ENCODE results near the gene DENND4A. TPM values are rescaled to one million over a fixed set of nuclear protein-coding genes. Genes with fewer than 3 reads are reported as not detected.

The DENND4A gene
- total and polyA plus RNA-seq, 2 donors (not counting 1 experiment from before 2014, with no cell fraction given) = 24.4 to 103 TPM

GRCh38 chr15:65787260-65787659 lies 4.8 kb downstream of the DENND4A start:
- Mint-ChIP-seq H3K9me3 (ENCODE audit: insufficient read depth) (no peaks in the 10 kb centered on the region), H3K4me1 (peaks cover 51% of the 10 kb centered on the region), H3K27ac (peak overlapping the region; percentile 79), H3K27me3 (no peaks in the 10 kb centered on the region), H3K4me3 (peak overlapping the region; percentile 59)
- POLR2A ChIA-PET = no interaction called here
- H3K9me3 ChIP-seq (ENCODE audit: control extremely low read depth in 1 of 3, control insufficient read depth in 2 of 3, insufficient read depth in 1 of 3, low read length in 2 of 3) = no peaks in the 10 kb centered on the region
- H3K27me3 ChIP-seq (replicated peaks in 1 of 4; ENCODE audit: control extremely low read depth in 1 of 4, control insufficient read depth in 3 of 4, insufficient read depth in 4 of 4, low read length in 3 of 4) = no peaks in the 10 kb centered on the region
- WGBS (ENCODE audit: insufficient coverage) = no CpG with 5 or more reads among the region's 2 CpGs
- ATAC-seq (ENCODE audit: low read depth) = no peak
- H3K79me2 ChIP-seq (ENCODE audit: control insufficient read depth, insufficient read depth, low read length) = peaks cover 92% of the 10 kb centered on the region
- DNase-seq = no peak
- no peak for TF ChIP-seq EZH2 (IDR thresholded peaks at IDR 0.05; ENCODE audit: borderline replicate concordance, insufficient read depth, low read depth, low read length, poor library complexity, severe bottlenecking)
- TF ChIP-seq CTCF (IDR thresholded peaks at IDR 0.05) = no peak
- peaks cover 52% of the 10 kb centered on the region for H4K20me1 ChIP-seq (ENCODE audit: control insufficient read depth, insufficient read depth, low read length, poor library complexity, severe bottlenecking)
- CTCF ChIA-PET = interaction anchor here (1.4 to 4.1 kb wide), 2 partner anchors 37 to 82 kb away, joined by 6 to 17 read pairs; partner anchors contain the start of gene RAB11A
- peak overlapping the region; percentile 70 for H3K4me2 ChIP-seq (replicated peaks; ENCODE audit: low read depth, low read length, poor library complexity, severe bottlenecking)
- peaks cover 2 to 21% of the 10 kb centered on the region in 2 experiments for H3K36me3 ChIP-seq (replicated peaks in 1 of 2; ENCODE audit: control extremely low read depth in 1 of 2, control insufficient read depth in 1 of 2, extremely low read depth in 1 of 2, insufficient read depth in 2 of 2, low read length in 1 of 2)
- peak overlapping the region; percentile 68 to 72 for H3K27ac ChIP-seq (ENCODE audit: low read length in 2 of 2)
- peaks cover 44 to 53% of the 10 kb centered on the region in 2 donors for H3K4me1 ChIP-seq (ENCODE audit: control insufficient read depth in 2 of 2, insufficient read depth in 2 of 2, low read length in 2 of 2)
- H3K9ac ChIP-seq (ENCODE audit: low read length) = peak overlapping the region; percentile 40
- intact Hi-C loops (cut with micrococcal nuclease) = loop anchor here (1.0 to 5.0 kb wide), 3 partner anchors 10 to 35 kb away; no protein-coding TSS in a partner anchor
- H3K4me3 ChIP-seq (ENCODE audit: control extremely low read depth in 1 of 5, extremely low read depth in 1 of 5, insufficient read depth in 1 of 5, low read depth in 2 of 5, low read length in 4 of 5) = peak overlapping the region in 4 of 5 experiments; percentile 13 to 58 (median 28)
- H2AFZ ChIP-seq (ENCODE audit: insufficient read depth, low read depth, low read length, poor library complexity, severe bottlenecking) = no peak overlapping the region

GRCh38 chr15:65785151-65785550 lies 6.9 kb downstream of the DENND4A start:
- H3K79me2 ChIP-seq (ENCODE audit: control insufficient read depth, insufficient read depth, low read length) = peaks cover 97% of the 10 kb centered on the region
- intact Hi-C loops (cut with micrococcal nuclease) = loop anchor here (5.0 kb wide), 1 partner anchor 33 kb away; no protein-coding TSS in a partner anchor
- H3K9me3 Mint-ChIP-seq (ENCODE audit: insufficient read depth) = no peaks in the 10 kb centered on the region
- no peak for DNase-seq
- H3K4me3 ChIP-seq (ENCODE audit: control extremely low read depth in 1 of 5, extremely low read depth in 1 of 5, insufficient read depth in 1 of 5, low read depth in 2 of 5, low read length in 4 of 5) = no peak overlapping the region
- H3K27ac Mint-ChIP-seq = peak overlapping the region; percentile 51
- ChIA-PET CTCF (interaction anchor here (0.6 to 4.1 kb wide), 5 partner anchors 34 to 1382 kb away, joined by 3 to 17 read pairs (median 5); no protein-coding TSS in a partner anchor), POLR2A (interaction anchor here (0.7 kb wide), 1 partner anchor 634 kb away, joined by 4 read pairs; no protein-coding TSS in a partner anchor)
- ATAC-seq (ENCODE audit: low read depth) = no peak
- H3K4me1 Mint-ChIP-seq = peaks cover 48% of the 10 kb centered on the region
- no peaks in the 10 kb centered on the region for H3K27me3 Mint-ChIP-seq
- H3K4me2 ChIP-seq (replicated peaks; ENCODE audit: low read depth, low read length, poor library complexity, severe bottlenecking) = no peak overlapping the region
- H2AFZ ChIP-seq (ENCODE audit: insufficient read depth, low read depth, low read length, poor library complexity, severe bottlenecking) = no peak overlapping the region
- WGBS (ENCODE audit: insufficient coverage) = 100% methylated on average over 1 of the region's 6 CpGs
- no peaks in the 10 kb centered on the region for H3K27me3 ChIP-seq (replicated peaks in 1 of 4; ENCODE audit: control extremely low read depth in 1 of 4, control insufficient read depth in 3 of 4, insufficient read depth in 4 of 4, low read length in 3 of 4)
- no peak overlapping the region for H3K9ac ChIP-seq (ENCODE audit: low read length)
- no peaks in the 10 kb centered on the region for H3K9me3 ChIP-seq (ENCODE audit: control extremely low read depth in 1 of 3, control insufficient read depth in 2 of 3, insufficient read depth in 1 of 3, low read length in 2 of 3)
- H3K4me1 ChIP-seq (ENCODE audit: control insufficient read depth in 2 of 2, insufficient read depth in 2 of 2, low read length in 2 of 2) = peaks cover 61 to 70% of the 10 kb centered on the region in 2 donors
- H3K4me3 Mint-ChIP-seq = no peak overlapping the region
- H3K27ac ChIP-seq (ENCODE audit: low read length in 2 of 2) = peak overlapping the region in 1 of 2 donors; percentile 44
- no peak for TF ChIP-seq CTCF (IDR thresholded peaks at IDR 0.05)
- H3K36me3 ChIP-seq (replicated peaks in 1 of 2; ENCODE audit: control extremely low read depth in 1 of 2, control insufficient read depth in 1 of 2, extremely low read depth in 1 of 2, insufficient read depth in 2 of 2, low read length in 1 of 2) = peaks cover 5 to 21% of the 10 kb centered on the region in 2 experiments
- H4K20me1 ChIP-seq (ENCODE audit: control insufficient read depth, insufficient read depth, low read length, poor library complexity, severe bottlenecking) = peaks cover 40% of the 10 kb centered on the region
